Measurements from ENCODE around the gene ALAS1. TPM values are rescaled to one million over a fixed set of nuclear protein-coding genes. Genes with fewer than 3 reads are reported as not detected.

The ALAS1 gene
- total and polyA plus RNA-seq, 2 of the 13 experiments (the other 11 are each of a cell fraction or from before 2014, with no cell fraction given): 36.0 to 43.2 TPM

- TF ChIP-seq ZNF280D (CRISPR knock-in tag; IDR thresholded peaks at IDR 0.05) (peak; percentile 63; the same call in 1 of the 2 replicates), REPIN1 (CRISPR knock-in tag; IDR thresholded peaks at IDR 0.05; ENCODE audit: borderline replicate concordance, low read depth) (peak; percentile 47; the same call in 1 of the 2 replicates), FOXP4 (CRISPR knock-in tag; IDR thresholded peaks at IDR 0.05) (no peak), ZBTB10 (CRISPR knock-in tag; IDR thresholded peaks at IDR 0.05; ENCODE audit: borderline replicate concordance) (no peak), SP5 (CRISPR knock-in tag; IDR thresholded peaks at IDR 0.05; ENCODE audit: borderline replicate concordance, low read depth) (peak; percentile 62; the same call in 1 of the 2 replicates), MTA3 (CRISPR knock-in tag; IDR thresholded peaks at IDR 0.05) (no peak), FOSL2 (CRISPR knock-in tag; IDR thresholded peaks at IDR 0.05) (peak; percentile 56; the same call in 1 of the 2 replicates), YEATS4 (CRISPR knock-in tag; IDR thresholded peaks at IDR 0.05; ENCODE audit: borderline replicate concordance) (peak; percentile 69), ZNF441 (CRISPR knock-in tag; IDR thresholded peaks at IDR 0.05; ENCODE audit: borderline replicate concordance) (no peak), IRF2 (CRISPR knock-in tag; IDR thresholded peaks at IDR 0.05) (0 out of 2 replicates have a peak, but pooled peaks have one; percentile 27), ZNF772 (CRISPR knock-in tag; IDR thresholded peaks at IDR 0.05) (peak; percentile 64; the same call in 1 of the 2 replicates), KDM1A (CRISPR knock-in tag; IDR thresholded peaks at IDR 0.05) (no peak), ZNF382 (CRISPR knock-in tag; IDR thresholded peaks at IDR 0.05; ENCODE audit: borderline replicate concordance) (no peak), E2F2 (CRISPR knock-in tag; IDR thresholded peaks at IDR 0.05; ENCODE audit: borderline replicate concordance) (no peak), ZSCAN30 (CRISPR knock-in tag; IDR thresholded peaks at IDR 0.05) (no peak), ZNF17 (CRISPR knock-in tag; IDR thresholded peaks at IDR 0.05) (no peak), ZNF710 (CRISPR knock-in tag; IDR thresholded peaks at IDR 0.05; ENCODE audit: borderline replicate concordance) (no peak), NFE2L2 (IDR thresholded peaks at IDR 0.05; ENCODE audit: low read length) (peak; percentile 41; the same call in 1 of the 2 replicates)
Observed at GRCh38 chr3:52176951-52177700, 20.8 kb upstream of the ALAS1 start (continued).

Measured in HepG2 (cell line).